Fibroblast of gingiva (primary cell): ENCODE data around the gene MACROD2.
A peak's percentile ranks its signal among the peaks of the same experiment; 100 is the strongest.
"Not testable (repeated sequence)": the region's sequence is repeated elsewhere in the genome, so short reads cannot be mapped to it uniquely, and the experiment has no call there.

ENCODE experiments used
- DNase-seq: peaks from one replicate; pipeline ENCODE4 v3.0.0-alpha.2; 2011; ENCODE audit warnings: low read depth

Gene MACROD2

DNA sequence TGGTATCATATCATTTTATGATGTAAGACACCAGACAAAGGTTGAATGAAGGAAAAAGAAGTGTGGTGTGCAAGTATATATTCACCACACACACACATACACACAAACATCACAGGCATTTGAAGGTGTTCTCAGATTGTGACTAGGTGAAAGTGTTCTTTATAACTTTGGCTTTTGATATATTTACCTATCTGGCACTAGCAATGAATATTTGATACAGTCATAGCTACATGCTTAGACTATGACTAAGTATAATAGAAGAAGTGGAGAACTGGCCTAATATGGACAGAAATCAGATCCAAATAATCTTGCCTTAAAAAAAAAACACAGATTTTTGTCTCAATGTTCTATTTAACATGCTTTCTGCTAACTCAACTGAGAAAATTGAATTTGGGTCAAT is 1768.0 kb downstream of the MACROD2 start:
- DNase-seq = no peak

DNA sequence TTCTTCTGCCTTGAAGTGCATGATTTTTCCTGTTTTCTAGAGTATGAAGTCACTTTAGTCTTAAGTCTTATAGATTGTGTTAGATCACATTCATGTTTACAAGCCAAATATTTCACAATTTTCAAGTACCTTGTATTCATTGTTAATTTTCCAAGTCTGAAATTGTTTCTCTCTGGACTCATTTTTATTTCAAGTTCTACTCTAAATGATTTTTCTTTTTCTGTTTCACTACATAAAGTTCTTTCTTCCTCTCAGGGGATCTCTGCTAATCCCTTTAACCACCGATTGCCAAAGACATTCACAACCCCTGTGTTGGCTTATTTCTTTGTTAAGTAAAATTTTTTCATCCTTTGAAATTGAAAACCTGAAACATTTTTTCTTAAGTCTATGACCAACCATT is 1772.3 kb downstream of the MACROD2 start:
- DNase-seq = no peak

DNA sequence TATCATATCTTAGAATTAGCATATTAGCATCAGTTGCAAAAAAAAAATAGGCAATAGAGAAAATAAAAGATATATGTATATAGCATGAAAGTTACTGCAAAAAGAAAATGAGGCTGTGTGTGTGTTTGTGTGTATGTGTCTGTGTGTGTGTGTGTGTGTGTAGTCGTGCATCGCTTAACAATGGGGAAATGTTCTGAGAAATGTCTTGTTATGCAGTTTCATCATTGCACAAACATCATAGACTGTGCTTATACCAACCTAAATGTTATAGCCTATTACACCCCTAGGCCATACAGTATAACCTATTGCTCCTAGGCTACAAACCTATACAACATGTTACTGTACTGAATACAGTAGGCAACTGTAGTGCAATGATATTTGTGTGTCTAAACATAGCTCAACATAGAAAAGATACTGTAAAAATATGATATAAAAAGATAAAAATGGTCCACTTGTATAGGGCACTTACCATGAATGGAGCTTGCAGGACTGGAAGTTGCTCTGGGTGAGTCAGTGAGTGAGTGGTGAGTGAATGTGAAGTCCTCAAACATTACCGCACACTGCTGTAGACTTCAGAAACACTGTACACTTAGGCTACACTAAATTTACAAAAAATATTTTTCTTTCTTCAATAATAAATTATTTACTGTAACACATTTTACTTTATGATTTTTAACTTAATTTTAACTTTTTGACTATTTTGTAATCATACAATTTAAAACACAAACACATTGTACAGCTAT is 1772.9 kb downstream of the MACROD2 start:
- DNase-seq = no peak

DNA sequence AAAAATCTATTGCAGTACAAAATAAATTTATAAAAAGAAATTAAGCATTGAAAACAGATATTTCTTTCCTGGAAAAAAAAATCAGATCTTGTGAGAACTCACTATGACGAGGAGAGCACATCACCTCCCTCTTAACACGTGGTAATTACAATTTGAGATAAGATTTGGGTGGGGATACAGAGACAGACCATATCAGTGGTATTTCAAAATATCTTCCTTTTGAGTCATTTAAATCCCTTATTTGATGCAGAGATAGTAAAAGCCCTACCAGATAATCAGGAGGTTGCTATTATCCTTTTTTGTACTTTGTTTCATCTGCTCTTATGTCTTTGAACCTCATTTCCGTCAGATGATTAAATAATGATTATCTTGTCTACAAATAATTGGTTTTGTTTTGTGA is 1777.5 kb downstream of the MACROD2 start:
- DNase-seq = no peak

DNA sequence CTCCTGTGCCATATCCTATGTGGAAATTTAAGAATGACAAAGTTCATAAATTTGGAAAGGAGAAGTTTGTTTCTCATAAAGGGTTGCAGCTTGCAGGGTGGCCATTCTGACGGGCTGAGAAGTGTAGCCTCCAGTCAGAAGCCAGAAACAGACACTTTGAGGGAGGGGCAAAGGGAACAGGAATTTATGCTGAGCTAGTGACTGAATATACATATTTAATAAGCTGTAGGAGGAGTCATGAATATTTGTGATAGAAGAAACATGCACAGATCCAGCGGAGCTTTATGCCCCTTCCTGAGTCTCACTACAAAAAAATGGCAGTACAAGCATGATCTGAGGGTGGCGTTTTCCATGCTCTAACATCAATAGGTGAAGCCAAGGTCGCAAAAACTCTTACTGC is 1779.6 kb downstream of the MACROD2 start:
- no peak for DNase-seq

DNA sequence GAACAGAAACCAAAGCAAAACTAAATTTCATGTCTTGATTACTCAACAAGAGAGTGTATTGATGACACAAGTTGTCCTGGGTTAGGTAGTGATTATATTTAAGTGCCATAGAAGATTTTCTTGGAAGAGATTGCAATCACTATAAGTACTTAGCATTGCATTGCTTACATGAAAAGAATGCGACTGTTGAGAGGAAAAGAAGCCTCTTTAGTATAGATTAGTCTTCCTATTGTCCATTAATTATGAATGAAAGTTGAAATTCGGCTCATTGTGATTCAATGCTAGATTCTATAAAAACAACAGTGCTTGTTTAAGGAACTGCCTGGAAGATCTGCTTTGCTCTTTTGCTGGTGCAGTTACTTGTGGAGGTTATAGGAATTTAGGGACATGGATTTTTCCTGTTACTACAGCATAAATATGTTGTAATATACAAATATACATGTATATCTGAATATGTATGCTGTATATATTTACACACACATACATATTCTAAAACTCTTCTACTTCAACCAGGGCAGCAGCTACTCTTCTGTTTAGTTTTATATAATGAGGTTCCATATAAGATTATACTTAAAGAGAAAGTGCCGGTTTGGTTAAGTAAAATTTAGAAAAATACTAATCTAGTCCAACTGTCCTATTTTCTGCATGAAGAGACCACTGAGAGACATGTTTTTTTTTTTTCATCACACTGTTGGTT is 1781.6 kb downstream of the MACROD2 start:
- no peak for DNase-seq

DNA sequence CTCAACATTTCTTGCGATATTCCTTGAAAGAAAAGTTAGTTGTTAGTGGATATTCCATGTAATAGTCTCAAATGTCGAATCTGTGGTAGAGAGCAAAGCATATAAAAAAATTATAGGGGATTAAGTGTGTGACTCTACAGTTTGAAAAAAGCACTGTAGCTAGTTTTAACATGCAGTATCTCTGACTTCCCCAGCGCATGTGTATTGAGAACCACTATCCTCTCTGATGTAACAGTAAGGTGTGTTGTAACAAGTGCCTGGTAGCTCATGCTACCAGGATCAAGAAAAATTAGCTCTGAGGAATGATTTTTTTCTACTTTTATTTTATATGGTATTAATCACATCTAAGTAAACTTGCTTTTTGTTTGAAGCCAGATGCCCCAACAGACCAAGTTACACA is 1788.7 kb downstream of the MACROD2 start:
- no peak for DNase-seq

DNA sequence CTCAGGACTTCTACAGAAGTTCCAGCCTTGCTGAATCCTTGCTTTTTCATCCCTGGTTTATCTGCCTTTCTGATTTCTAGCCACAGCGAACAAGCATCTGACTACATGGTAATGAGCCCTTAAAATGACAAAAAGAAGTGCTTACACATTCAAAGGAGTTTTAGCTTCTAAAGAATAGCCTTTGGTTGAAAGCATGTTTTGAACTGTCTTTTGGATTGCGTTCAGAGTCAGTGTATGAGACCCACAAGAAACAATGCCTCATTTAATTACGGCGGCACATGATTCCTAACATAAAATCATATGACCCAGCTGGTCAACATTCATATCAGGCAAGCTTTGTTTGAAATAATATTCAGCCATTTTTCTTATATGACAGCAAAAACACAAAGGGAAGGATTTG is 1793.8 kb downstream of the MACROD2 start:
- DNase-seq = no peak

DNA sequence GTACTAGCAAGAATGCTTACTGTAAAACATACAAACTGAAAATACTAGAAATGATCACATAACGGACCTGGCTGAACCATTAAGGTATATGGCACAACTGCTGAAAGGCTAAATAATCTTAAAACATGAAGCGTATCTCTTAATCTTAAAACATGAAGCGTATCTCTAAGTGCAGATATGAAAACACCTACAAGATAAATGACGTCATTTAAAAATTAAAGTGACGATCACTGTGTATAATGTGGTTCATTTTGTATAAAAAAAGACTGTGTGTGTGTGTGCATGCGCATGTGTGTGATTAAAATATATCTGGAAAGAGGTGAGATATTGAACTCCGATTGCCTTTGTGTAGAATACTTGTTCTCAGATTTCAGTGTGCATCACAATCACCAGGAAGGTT is 1797.5 kb downstream of the MACROD2 start:
- no peak for DNase-seq

DNA sequence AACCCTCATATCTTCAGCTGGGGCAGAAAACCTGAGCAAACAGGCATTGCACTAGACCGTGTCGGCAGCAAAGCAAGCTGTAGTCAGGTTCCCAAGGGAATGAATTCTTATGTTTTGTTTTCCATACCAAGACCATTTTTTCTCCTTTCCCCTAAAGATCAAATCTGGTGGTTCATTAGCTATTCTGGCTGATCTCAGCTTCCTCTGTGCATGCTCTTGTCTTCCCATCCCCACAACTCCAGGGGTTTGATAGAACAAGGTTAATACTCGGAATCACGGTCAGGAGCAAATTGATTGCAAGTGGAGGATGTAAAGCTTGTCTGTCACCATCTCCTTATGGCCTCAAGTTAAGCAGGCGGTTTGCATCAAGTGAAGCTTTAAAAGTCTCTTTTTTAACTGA is 1799.1 kb downstream of the MACROD2 start:
- DNase-seq = no peak

DNA sequence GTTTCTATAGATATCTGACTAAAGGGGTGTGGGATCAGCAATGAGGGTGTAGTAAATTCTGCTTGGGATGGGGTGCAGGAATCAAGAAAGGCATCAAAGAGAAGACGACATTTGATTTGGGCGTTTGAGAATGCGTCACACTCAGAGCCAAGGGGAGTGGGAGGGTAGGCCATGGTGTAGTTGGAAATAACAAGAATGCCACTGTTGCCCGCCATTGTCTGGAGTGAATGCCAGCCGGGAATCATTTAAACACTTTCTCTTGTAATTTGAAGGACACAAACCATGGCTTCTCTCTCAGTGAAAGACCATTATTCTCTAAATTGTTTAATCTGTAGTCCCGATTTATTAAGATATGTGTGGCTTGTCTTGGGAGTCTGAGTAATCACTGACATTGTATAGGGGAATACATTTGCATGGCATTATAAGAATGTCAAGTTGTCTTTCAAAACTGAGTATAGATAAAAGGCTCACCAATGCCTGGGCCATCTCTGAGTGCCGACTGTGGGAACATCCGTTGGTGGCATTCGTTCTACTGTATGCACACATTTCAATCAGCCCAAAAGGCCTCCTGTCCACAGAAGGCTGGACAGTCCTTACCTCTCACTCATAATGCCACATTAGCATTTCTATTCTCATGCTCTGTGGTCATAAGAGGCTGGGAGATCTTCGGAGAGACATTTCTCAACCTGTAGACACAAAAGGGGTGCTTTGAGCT is 1800.1 kb downstream of the MACROD2 start:
- DNase-seq = no peak

DNA sequence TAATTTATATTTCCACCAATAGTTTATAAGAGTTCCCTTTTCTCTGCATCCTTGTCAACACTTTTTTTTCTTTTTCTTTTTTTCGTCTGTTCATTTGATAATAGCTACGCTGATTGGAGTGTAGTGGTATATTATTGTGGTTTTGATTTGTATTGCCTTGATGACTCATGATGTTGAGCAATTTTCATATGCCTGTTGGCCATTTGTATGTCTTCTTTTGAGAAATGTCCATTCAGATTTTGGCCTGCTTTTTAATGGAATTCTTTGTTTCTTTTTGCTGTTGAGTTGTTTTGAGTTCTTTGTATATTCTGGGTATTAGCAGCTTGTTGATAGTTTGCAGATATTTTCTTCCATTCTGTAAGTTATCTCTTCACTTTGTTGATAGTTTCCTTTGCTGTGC is 1804.6 kb downstream of the MACROD2 start:
- peak; percentile 69 for DNase-seq

DNA sequence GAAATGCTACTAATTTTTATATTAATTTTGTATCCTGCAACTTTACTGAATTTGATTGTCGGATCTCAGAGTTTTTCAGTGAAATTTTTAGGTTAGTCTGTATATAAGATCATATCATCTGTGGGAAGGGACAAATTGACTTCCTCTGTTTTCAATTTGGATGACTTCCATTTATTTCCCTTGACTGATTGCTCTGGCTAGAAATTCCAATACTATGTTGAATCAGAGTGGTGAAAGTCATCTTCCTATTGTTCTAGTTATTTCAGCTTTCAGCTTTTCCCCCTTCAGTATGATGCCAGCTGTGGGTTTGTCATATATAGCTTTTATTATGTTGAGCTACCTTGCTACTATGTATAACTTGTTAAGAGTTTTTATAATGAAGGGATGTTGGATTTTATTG is 1806.7 kb downstream of the MACROD2 start:
- no peak for DNase-seq

DNA sequence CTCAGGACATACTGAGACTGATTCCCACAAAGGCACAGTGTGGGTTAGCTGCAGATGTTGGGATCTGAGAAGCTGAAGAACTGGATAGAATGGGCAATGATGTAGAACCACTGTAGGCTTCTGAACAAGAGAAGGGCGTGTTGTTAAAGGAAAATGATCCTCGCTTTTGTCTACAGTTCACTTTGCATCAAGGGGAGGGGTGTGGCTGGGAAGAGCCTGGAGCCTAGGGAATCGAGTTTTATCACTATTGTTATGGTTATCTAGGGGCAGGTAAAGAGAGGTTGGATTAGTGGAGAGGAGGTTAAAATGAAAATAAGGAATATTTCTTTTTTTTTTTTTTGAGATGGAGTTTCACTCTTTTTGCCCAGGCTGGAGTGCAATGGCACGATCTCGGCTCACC is 1809.8 kb downstream of the MACROD2 start:
- DNase-seq = no peak

DNA sequence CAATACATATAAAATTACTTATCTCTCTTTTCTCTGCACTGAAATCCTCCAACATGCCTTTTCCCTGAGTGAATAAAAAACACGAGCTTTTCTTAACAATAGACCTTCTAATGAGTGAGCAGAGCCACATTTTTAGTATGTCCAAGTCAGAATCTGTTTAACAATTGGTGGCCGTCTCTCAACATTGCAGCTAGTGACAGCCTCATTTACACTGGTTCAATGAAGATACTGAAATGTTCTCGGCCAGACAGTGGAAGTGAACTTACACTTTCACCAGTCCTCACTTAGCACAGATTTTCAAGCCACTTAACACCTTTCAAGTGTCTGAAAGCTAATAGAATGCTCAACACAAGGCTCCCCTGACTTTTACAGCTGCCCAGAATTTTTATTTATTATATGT is 1810.8 kb downstream of the MACROD2 start:
- DNase-seq = no peak

DNA sequence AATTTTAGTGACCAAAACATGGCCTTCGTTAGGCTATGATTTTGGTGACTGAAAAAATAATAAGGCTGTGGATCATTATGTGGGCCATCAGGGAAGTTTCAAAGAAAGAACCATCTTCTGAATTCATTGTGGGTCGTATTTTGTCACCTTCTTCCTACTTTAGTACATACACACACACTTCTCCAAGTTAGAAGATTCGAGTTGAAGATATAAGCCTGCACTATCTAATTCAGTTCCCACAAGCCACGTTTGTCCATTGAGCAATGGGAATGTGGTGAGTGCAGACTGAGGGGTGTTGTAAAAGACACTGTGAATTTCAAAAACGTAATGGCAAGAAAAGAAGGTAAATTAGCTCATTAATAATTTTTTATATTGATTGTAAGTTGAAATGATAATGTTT is 1812.0 kb downstream of the MACROD2 start:
- DNase-seq = no peak

DNA sequence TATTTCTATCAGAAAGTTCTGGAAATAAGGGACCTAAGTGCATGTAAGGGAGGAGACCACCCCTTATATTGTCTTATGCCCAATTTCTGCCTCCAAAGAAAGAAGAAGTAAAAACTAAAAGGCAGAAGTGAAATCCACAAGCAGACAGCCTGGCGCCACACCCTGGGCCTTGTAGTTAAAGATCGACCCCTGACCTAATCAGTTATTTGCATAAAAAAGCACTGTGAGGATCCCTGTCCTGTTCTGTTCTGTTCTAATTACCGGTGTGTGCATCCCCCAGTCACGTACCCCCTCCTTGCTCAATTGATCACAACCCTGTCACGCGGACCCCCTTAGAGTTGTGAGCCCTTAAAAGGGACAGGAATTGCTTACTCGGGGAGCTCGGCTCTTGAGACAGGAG is 1812.5 kb downstream of the MACROD2 start:
- not testable (repeated sequence) for DNase-seq

DNA sequence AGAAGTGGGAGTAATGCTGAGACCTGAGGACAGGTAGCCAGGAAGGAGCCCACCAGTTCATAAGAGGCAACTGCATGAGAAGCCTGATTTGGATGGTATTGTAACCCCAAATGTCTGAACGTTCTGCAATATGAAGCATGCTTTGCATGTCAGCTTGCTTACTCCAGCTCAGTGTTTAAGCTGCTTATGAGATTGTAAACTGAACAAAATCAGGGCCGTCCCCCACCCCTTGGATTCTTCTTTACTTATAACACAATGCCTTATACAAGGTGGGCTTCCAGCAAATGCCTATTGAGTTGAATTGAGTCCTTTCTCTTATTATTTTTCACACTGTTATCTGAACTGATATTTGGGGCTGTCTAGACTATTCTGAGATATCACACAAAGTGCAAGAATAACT is 1816.6 kb downstream of the MACROD2 start:
- no peak for DNase-seq

DNA sequence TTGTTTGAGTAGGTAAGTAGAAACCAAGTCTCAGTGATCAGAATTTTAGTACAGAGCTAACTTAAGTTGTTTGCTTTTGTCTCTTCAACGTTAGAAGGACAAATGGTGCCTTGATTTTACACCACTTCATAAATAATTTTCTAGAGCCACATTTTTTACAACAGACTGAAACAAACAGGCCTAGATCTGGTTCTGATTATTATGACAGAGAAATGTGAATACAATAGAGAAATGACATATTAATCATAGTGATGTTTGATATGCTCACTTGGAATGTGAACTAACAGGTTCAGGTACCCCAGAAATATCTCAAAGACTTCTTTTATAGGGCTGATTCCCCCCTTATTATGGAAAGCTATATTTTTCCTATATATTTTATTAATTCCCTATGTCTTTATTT is 1817.4 kb downstream of the MACROD2 start:
- DNase-seq = no peak

DNA sequence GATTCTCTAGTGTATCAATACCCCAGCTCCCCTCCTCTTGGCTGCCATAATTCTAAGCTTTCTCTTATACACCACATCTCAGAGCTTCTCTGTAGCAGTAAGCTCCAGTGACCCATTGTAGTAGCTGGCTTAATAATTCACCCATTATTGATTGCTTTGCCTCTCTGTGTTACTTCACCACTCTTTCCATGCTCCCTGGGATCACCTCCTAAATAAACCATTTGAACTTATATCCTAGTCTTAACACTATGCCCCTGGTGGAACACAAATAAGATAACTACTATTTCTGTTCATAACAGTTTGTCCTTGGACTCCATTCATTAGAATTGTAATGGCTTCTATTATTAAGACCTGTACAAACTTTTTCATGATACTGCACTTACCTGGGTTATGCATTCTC is 1819.0 kb downstream of the MACROD2 start:
- DNase-seq = no peak

DNA sequence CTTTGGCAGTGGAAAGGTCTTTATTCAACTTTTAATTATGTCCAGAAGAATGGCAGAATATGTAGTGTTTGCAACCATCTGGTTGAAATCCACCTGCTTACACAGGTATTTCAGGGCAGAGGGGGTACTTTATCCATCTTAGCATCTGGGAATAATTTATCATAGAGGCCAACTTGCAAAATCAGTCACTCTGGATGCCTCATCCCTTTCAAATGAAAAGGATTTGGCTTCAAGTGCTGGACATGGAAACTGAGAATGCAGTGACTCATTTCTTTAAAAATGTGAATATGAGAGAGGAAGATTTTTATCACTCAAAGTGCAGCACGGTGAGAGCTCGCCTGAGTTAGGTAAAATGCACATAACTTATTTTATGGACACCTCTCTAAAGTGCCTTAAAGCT is 1819.6 kb downstream of the MACROD2 start:
- peak; percentile 50 for DNase-seq

DNA sequence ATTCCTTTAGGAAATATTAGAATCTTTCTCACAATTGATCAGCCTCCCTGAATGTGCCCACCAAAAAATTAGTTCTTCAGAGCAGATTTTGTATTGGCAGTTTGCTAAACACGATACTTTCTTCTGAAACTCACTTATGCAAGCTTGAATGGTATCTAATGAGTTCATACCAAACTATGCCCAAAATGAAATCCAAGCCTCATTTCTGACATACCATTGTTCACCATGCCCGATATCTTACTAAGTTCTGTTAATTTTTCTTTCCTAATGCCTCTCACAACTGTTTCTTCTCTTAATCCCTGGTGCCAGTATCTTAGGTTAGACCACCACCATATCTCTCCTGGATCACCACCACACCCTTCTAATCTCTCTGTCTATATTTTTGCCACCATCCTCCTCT is 1822.0 kb downstream of the MACROD2 start:
- peak; percentile 32 for DNase-seq

DNA sequence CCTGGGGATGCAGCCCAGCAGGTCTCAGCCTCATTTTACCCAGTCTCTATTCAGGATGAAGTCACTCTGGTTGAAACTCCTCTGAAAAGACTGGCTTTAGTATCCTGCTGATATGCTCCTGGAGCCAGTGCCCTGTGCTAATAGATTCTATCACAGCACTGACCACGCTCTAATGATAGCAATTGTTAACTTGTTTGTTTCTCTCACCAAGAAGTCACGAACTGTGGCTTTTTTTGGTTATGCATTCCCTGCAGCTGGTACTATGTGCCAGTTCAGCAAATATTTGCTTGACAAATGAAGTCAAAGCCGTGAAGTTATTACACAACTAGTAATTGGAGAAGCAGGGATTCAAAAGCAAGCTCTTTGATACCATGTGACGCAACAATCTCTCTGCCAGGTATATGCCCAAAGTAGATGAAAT is 1823.3 kb downstream of the MACROD2 start:
- DNase-seq = no peak
